GM19351 (cell line): ENCODE results near the gene AHNAK.

Source experiments
- ATAC-seq: cut with Tn5 transposase; IDR thresholded peaks from one replicate; pipeline ENCODE4 v1.9.1; 2021; ENCODE audit warnings: mild to moderate bottlenecking, moderate library complexity; ENCODE audit not compliant: unreplicated experiment

The AHNAK gene

DNA sequence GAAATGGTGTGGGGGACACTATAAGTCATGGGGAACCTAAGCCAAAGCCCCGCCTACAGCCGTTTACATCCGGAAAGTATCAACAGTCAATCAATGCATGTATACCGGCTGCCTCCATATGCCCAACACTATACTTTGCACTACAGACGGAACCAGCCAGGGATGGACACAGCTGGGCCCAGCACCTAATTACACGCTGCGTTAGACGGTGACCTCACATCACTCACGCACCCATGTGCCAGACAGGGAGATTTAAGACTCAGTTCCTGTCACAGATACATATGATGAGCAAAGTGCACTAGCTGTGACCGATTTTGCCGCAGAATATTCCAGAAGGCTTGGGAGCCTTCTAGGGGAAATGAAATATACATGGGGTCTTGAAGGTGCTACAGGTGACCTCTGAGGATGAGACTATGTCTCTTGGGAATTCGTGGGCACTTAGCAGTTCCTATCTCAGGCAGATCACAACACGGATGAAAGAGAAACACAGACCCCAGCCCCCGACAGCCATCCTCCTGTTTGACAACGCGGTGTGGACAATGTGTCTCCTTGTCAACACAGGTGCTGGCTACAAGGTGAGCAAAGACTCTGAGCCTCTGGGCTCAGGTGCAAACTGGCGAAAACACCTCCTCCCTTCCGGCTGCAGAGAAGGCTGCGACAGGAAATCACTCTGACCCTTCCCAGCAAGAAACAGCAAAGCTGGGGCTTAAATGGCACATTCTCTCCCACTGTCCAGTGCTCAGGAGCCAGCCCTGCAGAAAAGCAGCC lies 8.0 kb downstream of the AHNAK start:
- no peak for ATAC-seq

DNA sequence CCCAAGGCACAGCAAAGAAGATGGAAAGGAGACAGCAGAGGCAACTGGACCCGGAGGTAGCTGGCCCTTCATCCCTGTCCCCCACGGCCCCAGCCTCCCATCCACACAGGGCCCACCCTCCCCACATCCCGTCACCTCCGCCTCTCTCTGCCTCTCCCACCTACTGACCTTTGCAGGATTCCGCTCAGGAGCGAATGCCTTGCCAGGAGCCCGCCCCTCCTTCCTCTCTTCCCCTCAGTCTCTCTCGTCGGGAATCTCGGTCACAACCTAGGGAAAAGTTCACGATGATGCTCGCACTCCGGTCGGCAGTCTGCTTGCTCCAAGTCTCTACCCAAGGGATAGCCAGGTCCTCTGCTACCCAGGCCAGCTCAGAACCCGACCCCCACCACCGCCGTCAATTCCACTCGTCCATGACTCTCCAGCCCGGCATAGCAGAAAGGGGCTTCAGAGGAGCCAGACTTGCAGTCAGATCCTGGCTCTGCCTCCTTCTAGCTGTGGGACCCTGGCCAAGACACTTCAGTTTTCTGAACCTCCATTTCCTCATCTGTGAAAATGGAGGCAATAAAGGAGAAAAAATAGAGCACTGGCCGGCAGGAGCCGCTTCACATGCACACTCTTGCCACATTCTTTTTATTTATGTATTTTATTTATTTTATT lies 10.2 kb downstream of the AHNAK start:
- no peak for ATAC-seq

DNA sequence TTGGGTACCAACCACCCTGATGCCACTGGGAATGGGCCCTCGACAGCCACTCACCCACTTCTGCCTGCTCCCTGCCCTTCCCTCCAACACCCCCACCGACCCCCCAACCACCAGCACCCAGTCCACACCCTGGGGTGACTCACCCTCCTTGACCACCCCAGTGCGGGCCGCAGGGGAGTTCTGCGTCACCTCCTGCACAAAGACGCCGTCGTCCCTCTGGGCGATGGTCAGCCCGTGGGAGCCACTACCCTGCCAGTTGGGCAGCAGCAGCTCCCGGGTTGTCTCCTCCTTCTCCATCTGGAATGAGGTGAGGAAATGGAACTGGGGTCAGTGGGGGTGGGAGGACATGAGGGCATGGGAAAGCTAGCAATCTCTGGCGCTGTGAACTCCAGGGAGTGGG lies 10.8 kb downstream of the AHNAK start:
- ATAC-seq, result no peak

DNA sequence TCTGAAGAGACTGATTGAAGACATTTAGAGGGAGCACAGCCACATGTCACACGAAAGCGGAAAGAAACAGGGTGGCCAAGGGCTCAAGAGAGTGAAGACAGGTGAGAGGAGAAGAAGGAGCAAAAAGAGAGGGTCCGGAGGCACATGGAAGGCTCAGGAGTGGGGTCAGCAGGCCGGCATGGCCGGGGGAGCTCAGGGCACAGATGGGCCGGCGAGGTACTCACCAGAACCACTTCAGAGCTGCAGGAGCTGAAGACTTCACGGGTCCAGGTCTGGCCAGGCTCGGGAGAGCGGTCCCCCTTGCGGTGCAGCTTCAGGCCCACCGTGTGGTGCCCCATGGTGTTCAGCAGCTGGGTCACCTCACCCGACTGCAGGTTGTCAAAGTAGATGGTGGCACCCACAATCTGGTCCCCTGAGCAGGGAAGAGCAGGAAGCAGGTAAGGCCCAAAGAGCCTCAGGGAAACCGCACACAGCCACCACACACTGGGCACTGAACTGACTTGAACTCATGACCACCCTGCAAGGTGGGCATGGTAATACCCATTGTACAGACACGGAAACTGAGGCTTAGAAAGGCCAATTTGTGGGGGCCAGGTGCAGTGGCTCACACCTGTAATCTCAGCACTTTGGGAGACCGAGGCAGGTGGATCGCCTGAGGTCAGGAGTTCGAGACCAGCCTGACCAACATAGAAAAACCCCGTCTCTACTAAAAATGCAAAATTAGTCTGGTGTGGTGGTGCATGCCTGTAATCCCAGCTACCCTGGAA lies 11.6 kb downstream of the AHNAK start:
- ATAC-seq, result no peak

DNA sequence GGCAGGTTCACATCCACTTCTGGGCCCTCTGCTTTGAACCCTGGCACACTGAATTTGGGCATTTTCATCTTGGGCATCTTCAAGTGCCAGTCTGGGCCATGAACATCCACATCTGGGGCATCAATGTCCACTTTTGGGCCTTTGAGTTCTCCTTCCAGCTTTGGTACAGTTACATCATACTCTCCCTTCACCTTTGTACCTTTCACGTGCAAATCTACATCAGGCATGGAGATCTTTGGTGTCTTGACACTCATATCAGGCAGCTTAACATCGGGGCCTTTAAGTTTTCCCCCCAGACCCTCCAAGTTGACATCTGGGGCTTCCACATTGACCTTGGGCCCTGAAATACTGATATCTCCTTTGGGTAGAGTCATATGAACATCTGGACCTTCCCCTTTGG lies 14.5 kb downstream of the AHNAK start:
- ATAC-seq, result no peak

DNA sequence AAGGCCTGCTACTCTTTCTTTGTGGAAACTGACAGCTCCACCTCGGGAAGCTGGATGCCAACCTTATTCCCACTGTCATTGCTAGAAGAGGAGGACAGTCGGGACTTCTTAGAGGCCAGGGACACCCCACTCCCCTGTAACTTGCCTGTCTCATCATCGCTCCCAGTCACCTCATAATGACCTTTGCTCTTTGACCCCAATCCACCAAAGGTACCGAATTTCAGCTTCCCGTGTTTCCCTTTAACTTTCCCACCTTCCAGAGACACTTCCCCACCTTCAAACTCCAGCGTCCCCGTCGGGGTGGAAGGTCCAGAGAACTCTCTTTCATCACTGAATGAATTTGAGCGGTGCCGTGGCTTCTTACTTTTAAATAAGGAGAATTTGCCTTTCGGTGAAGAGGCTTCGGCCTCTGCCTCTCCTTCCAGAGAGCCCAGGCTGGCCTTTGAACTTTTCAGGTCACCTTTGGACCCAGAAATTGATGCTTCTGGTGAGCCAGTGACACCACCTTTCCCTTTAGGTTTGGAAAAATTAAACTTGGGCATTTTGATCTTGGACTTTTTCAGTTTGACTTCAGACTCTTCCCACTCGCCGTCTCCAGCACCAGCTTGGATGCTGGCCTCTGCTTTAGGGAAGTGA lies 29.8 kb downstream of the AHNAK start:
- ATAC-seq, result no peak

DNA sequence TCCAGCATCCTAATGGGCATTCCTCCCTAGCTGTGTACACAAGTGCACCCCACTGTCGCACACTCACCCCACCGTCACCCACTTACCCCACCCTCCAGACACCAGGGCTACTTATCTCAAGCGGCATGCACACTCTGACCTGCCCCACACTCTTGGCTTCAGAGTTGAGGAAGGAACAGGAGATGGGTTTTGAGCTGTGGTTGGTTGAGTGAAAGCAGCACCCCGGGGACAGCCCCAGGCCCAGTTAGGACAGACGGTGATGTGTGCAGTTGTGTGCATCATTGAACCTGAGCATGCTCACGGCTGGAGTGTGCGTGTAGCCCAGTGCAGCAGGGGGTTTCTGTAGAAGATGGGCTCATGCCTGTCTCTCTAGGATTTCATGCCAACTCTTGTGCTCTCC lies 32.5 kb downstream of the AHNAK start:
- ATAC-seq, result peak; percentile 70

DNA sequence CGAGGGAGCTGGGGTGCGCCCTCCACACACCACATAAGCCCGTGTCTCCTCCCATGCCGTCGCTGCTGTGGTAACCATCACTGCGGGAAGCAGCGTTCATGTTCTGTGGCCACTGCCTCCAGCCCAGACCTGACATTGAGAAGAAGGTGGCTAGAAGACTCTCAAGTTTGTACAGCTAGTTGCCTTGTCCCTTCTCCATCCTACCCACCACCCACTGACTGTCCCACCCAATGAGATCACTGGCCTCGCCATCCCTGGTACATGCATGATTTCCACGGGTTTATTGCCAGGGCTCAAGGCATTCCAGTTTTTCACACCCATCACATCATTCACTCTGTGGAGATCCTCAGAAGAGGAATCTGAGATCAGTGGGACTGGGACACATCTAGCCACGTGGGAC lies 33.0 kb downstream of the AHNAK start:
- no peak for ATAC-seq

DNA sequence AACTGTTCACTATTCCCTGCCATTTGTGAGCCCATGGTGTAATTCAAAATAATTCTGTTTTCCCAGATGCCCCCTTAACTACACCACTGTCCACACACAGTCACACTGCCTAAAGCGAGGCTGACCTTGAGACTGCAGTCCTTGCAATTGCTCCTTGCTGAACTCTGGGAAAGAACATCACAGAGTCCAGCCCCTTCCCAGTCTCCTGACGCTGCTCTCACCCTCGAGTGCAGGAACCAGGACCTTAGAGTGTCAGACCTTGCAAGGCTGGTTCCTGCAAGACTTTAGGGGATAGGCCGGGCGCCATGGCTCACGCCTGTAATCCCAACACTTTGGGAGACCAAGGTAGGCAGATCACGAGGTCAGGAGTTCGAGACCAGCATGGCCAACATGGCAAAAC lies 33.6 kb downstream of the AHNAK start:
- no peak for ATAC-seq

DNA sequence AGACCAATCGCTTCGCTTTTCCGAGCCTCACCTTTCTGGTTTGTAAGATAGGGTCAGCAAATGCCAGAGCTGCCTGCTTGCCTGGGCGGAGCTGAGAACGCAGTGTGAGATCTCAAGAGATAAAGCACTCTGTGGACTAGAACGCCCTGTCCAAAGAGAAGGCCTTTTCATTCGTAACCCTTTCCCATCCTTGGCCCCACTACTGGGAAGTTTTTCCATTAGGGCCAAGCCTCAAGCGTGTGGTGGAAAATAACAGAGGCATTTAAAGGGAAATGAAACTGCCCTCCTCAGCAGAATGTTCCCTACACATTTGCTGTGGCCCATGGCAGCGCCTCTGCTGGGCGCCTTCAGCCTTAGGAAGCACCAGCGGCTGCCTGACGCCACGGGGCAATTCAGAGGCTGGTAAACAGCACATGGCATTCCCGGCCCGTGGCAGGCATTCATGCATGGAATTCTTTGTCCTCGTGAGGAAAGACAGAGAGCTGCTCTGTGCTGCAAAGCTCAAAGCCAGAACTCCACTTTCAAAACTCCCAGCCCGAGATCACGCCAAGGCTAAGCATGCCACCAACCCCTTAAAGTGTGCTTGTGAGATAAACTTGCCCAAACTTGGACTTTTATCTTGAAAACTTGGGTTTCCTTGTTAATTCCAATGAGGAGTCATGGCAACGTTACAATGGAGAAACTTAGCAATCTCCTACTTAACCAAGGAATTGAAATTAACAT lies 38.1 kb downstream of the AHNAK start:
- ATAC-seq, result no peak

DNA sequence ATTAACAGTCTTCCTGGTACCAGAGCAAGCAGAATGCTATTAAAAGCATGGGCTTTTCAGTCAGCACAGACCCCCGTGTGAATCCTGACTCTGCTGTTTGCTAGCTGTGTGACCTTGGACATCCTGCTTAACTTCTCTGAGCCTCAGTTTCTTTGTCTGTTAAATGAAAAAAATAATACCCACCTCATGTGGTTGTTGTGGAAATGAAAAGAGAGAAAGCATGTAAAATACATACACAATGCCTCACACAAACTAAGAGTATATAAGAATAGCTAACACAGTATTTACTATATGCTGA lies 39.5 kb downstream of the AHNAK start:
- ATAC-seq, result no peak

DNA sequence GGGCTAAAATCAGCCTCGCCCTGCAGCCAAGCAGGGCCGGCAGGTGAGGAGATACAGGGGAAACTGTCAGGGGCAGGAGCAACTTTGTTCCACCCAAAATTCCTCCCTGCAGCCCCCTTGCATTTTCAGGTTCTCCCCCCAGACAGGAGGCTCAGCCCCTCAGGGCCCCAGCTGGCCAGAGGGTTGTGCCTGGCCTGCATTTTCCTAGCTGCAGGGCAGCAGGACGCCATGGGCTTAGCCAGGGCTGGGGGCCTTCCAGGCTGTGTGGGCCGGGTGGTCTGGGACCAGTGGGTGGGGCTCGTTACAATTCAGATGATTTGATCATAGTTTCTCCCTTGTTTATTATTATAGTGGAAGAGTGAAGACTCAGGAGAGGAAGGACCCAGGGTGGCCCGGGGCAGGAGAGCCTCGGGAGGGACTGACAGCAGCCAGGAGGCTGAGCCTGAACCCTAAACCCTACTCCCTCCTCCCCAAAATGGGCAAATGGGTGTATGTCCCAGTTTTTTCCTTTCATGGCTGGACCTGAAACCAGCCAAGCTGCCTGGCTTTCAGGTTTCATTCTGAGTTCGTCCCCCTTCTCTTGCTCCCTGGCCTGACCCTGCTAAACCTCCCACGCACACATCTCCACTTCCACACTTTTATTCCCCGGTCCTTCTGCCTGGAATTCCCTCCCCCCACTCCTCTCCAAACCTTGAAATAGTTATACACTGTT lies 40.0 kb downstream of the AHNAK start:
- ATAC-seq, result no peak

DNA sequence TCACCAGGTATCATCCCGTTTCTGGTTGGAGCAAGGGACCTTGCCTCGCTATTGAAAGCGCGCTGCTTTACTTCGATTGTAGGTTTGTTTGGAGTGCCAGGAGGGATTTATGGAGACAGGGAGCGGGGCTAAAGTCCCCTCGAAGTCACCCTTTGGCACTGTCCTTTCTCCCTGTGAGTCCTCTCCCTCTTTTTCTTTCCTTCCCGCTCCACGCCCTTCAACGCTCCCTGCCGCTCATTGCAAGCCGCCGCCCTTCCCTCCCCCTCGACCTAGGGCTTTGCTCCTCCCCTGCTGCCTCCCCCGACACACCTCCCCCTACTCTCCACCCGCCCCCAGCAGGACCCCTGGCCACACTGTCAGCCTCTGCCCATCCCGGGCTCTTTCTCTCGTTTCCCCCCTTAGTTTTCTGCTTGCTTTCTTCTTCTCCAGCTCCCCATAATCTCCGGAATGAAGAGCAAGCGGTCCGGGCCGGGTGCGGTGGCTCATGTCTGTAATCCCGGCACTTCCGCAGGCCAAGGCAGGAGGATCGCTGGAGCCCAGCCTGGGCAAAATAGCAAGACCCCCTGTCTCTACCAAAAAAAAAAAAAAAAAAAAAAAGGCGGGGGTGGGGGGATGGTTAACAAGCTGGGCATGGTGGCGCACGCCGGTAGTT lies 41.0 kb downstream of the AHNAK start:
- ATAC-seq, result no peak

DNA sequence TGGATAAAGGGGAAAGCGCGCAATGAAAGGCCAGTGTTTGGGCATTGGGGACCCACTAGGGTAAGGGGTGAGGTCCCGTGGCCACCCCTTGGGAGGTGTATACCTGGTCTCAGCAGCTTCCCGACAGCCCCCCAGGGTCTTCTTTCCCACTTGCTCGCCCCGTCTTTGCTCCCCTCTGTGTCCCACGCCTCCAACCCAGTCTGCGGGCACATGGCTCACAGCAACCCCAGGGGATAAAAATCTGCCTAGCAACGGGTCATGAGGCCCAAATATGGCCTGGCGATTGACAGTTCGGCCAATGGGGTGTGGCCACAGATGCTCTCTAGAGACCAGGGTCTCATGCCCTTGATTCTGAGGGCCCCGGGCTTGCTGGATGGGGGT lies 41.6 kb downstream of the AHNAK start:
- ATAC-seq, result no peak

DNA sequence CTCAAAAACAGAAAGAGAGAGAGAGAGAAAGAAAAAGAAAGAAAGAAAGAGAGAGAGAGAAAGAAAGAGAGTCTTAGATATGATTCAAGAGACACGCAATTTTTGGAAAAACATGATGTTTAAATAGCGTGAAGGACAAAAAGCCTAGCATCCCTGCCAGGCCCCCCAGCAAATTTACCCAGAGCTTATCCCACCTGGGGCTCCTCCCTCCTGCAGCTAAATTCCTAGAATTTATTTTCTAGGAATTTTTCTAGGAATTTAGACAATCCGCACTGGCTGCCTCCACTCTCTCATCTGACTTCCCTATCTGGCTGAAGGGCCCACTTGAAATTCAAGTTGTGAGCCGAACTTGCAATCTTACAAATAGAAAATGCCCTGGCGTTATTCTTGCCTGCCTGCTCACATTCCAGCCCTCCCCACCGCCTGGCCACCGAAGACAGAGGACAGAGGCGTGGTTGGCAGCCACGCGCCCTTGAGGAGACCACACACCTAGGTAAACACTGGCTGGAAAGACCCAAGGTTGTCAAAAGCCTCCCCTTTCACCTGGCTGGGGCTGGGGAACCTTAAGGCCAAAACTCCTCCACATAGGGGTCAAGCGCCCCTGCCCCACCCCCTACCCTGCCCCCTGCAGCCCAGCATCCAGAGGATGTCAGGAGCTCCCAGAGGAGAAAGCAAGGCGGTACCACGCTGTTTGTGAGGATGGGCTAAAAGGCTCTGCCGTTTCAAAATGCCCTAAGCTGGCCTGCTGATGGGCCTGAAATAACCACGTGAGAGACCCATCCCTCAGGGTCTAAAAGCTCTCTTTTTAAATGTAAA lies 42.2 kb downstream of the AHNAK start:
- ATAC-seq, result no peak

DNA sequence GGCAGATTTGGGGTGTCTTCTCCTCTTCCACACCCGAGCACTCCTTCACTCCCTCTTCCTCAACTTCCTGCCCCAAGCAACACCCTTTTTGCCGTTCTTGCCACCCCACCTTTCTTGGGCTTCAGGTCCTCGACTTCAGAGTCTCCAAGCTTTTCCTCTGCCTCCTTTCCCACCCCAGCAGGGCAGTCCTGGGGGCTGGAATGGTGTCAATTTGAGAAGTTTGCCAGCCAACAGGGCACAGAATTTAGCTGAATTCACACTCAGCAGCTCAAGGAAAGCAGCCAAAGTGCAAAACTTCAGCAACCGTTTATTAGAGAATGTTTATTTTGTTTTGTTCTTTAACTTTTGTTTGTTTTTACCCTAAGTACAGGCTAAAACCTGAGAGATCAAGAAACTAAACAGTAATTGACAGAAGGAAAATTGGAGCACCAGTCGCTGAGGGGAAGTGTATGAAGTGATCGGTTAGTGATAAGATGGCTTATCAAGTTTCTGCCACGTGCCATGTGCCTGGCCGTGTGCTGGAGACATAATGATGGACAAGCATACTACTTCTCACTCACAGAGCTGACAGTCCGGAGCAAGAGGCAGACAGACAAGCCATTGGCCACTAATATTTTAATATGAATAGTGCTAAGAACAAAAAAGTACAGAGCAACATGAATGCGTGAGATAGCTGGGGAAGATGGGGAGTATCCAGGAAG lies 44.4 kb downstream of the AHNAK start:
- no peak for ATAC-seq

DNA sequence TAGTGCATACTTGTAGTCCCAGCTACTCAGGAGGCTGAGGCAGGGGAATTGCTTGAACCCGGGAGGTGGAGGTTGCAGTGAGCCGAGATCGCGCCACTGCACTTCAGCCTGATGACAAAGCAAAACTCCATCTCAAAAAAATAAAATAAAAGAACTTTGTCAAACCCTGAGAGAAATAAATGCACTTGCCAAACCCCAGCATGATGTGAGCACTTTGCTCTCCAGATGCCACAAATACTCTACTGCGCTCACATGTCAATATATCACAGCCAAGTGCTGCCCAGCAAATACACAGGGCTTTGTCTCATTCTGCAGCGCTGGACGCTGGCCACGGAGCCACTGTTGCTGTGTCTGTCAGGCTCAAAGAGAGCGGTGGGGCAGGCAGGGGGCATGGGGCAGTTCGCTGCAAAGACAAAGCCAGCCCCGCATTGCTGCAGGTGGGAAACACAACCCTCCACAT lies 45.1 kb downstream of the AHNAK start:
- ATAC-seq, result no peak

DNA sequence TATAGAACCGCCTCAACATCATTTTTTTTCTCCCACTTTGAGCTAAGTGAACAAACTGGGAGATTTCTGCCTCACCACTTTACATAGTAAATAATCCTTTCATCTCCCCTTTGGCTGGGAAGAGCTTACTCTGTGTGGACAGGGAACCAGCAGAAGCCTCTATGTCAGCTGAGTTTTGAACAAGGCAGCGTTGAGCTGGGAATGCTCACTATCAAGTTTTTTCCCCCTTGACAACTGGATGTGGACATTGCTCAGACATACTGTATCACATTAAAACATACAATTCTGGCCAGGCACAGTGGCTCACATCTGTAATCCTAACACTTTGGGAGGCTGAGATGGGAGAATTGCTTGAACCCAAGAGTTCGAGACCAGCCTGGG lies 46.0 kb downstream of the AHNAK start:
- ATAC-seq, result no peak
